ENCODE data around the gene PPT1.
A peak's percentile ranks its signal among the peaks of the same experiment; 100 is the strongest.
"Not testable (repeated sequence)": the region's sequence is repeated elsewhere in the genome, so short reads cannot be mapped to it uniquely, and the experiment has no call there.

PPT1 gene

GRCh38 chr1:40053138-40053887 lies 43.7 kb downstream of the PPT1 start:
- DNase-seq = no peak

- DNase-seq = no peak
These were observed 46.2 kb downstream of the PPT1 start for GRCh38 chr1:40050863-40051262.

DNA sequence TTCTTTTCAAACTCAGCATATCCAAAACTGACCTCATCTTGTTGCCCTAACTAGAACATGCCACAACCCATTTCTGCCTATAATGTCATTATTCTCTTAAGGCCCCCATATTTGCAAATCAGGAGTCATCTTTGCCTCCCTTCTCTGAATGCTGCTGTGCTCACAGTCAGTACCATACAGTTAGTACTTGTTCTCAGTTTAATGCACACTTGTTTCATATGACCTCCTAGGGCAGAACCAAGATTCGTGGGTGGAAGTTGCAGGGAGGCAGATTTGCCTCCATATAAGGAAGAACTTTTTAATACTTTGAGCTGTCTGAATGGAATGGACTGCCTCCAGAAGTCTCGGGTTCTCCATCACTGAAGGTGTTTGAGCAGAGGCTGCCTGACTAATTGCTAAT lies 47.3 kb downstream of the PPT1 start:
- DNase-seq = no peak

DNA sequence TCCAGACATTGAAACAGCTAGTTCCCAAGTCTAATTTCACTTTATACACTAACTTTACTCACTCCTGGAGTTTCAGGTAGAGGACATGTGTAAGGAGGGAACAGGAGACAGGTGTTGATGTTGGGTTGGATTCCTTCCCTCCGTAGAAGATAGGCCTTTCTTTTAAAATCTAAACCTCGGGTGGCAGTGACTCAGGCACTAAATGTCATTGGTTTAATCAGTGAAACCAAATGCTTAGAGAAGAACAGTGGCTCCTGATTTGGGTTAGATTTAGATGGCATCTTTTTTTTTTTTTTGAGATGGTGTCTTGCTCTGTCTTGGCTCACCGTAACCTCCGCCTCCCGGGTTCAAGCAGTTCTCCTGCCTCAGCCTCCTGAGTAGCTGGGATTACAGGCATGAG lies 49.3 kb downstream of the PPT1 start:
- no peak for DNase-seq

- no peak for DNase-seq
These were observed 49.8 kb downstream of the PPT1 start for GRCh38 chr1:40047276-40047675.

DNA sequence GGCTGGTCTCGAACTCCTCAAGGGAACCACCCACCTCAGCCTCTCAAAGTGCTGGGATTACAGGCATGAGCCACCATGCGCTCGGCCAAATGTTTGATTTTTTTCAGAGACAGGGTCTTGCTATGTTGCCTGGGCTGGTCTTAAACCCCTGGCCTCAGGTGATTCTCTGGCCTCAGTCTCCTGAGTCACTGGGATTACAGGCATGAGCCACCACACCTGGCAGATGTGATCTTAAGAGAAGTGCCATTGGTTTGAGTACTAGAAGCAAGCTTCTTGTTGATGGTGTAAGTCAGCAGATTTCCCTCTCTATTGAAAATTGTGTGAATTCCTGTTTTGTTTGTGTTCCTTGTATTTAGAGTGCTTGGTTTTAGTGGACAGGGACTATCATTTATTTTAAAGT lies 51.3 kb downstream of the PPT1 start:
- DNase-seq = no peak

- no peak for DNase-seq
These were observed 51.9 kb downstream of the PPT1 start for GRCh38 chr1:40045182-40045581.

GRCh38 chr1:40044110-40044509 lies 52.9 kb downstream of the PPT1 start:
- DNase-seq = no peak

- DNase-seq = no peak
These were observed 54.7 kb downstream of the PPT1 start for GRCh38 chr1:40042341-40042740.

DNA sequence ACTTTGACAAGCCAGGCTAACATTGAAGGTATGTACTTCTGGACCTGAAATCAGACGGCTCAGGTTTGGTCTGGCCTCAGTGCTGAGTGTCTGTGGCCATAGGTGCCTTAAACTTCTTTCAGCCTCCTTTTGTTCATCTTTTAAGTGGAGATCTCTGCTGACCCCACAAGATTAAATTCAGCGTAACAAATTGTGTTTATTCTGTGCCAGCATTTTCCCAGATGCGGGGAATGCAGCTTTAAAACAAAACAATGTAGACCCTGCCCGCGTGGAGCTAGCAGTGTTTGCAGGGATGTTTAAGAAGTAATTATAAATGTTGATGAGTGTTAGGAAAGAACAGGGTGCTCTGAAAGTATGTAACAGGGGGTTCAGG lies 55.6 kb downstream of the PPT1 start:
- no peak for DNase-seq

DNA sequence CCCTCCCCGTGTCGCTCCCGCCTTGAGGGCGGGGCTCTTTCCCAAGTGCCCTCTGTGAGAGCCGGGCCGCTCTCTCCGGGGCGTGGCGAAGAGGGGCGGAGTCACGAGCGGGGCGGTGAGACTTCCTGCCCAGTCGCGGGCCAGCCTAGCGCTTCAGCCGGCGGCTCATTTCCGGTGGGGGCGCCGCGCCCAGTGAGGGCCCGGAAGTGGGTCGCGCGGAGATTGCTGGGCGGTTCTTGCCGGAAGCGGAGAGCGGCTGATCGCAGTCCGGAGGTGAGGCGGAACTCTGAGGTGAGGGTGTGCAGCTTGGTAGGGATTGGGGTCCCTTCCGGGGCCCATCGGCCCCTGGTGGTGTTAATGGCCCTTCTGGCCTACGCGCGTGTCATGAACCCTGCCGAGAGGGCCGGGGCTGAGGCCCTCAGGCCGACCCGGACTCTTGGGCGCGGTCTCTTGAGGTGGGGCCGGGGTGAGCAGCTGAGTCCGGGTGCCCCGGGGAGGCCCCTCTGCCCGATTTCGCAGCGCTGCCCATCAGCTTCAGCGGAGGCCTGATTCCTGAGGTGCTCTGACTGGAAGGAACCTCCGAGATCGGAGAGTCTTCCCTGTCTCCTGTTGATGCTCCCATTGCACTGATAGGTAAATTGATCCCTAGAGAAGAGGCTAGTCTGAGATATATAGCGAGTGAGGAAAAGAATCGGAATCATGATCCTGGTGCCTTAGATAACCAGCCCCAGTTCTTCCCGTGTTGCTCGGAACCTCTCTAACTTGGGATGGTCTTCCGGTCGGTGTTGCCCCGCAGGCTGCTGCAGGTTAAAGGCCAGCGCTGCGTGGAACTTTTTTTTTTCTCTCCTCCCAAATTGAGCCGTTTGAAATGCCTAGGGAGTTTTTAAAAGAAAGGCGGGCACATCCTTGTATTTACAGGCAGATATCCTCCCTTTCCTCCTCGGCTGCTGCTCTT lies 56.3 kb downstream of the PPT1 start, which contains the start of gene CAP1:
CAP1 (plus strand) TSS at position 219 of the 955 bp plus-strand sequence. CDS start 18,618 bp downstream, outside the sequence.
- DNase-seq = peak; percentile 100

GRCh38 chr1:40039757-40040510 lies 57.1 kb downstream of the PPT1 start:
- DNase-seq = peak; percentile 87 to 88

DNA sequence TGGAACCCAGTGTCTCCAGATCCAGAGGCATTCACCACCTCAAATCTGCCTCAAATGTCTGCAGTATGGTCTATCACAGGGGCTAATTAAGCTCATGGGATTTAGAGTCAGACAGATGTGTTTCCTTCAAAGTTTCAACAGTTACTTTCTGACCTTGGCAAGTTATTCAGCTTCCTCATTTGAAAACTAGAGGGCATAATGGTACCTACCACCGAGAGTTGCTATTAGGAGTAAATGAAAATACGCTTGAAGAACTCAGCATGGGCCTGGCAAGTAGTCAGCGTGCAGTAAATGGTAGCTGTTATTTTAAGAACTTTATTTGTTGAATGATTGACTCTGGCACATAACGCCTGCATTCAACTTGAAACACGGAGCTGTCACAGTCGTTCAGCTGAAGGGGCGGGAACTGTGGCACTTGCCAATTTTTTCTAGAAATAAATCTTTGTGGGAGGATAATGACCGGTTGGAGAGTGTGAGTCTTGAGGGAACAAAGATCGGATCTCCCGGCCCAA lies 57.8 kb downstream of the PPT1 start:
- no peak for DNase-seq

GRCh38 chr1:40038697-40039096 lies 58.4 kb downstream of the PPT1 start:
- DNase-seq = no peak

DNA sequence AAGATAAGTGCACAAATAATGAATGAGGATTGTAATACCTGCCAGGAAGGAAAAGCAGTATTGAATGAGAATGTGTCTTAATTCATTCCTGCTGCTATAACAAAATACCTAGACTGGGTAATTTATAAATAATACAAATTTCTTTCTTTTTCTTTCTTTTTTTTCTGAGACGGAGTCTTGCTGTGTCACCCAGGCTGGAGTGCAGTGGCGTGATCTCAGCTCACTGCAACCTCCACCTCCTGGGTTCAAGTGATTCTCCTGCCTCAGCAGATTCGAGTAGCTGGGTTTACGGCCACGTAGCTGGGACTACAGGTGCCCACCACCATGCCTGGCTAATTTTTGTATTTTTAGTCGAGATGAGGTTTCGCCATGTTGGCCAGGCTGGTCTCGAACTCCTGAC lies 59.8 kb downstream of the PPT1 start:
- DNase-seq = not testable (repeated sequence)

DNA sequence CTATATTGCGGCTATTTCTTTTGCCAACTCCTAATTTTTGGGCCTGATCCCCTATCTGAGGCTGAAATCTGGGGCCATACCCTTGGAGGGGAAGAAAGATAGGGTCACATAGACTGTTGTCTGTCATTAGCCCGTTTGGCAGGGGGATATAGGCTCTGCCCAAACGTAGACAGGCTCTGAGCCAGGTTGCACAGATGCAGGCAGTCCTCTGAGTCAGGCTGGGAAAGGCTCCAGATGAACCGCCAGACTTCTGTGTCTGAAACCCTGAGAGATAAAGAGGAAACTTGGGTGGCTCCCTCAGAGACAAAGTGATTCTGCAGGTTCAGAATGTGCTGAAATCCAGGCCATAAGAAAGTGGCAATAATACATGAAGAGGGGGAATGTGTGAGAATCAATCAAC lies 60.5 kb downstream of the PPT1 start:
- no peak for DNase-seq

DNA sequence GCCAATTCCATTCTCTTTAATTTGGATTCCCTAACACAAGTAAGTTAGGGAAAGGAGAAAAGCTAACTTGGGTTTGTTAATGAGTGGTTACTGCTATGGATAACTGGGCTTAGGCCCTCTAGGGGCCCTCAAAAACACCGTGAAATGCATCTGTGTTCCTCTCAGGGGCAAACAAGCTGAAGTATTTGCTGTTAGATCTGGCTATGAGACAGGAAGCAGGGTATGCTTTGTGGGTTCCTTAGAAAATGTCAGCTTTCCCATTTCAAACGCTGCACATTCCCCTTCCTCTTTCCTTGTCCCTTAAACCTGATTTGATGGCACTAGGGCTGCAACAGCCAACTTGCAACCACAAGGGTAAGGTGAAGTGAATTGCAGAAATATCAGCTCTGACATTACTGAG lies 62.2 kb downstream of the PPT1 start:
- DNase-seq = peak in 1 of 2 experiments; percentile 36

- DNase-seq = peak in 1 of 2 experiments; percentile 52
These were observed 64.7 kb downstream of the PPT1 start for GRCh38 chr1:40032240-40032891.

DNA sequence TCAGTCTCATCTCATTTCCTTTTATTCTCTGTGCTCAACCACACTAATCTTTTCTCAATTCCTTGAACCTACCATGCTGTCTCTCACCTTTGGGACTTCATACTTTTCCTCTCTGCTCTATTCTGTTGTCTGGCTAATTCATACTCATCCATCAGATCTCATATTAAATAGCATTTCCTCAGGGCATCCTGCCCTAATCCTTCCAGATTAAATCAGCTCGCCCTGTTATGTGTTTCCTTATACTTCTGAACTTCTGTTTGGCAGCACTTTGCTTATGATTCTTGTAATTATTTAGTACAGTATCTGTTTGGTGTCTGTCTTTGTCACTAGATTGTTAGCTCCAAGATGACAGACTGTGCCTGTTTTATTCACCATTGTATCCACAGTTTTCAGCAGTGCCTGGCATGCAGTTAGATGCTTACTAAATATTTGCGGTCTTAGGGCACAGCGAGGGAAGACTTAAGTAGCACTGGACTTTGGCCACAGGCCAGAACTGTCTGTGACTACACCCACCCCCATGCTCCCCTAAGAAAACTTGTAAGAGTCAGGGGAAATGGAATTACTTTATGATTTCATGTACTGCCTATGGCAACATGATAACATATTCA lies 66.4 kb downstream of the PPT1 start:
- DNase-seq = no peak

DNA sequence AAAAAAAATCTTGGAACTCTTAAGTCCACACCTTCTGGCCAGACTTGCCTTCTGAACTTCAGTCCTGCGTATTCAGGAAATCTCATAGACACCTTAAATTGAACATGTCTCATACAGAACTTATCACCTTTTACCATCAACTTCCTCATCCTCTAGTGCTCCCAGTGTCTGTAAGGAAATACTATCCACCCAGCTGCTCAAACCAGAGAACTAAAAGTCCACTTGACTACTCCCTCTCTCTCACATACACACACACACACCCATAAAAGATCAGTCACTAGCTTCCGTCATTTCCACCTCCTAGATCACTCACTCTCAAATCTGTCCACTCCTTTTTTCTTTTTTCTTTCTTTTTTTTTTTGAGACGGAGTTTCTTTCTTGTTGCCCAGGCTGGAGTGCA lies 67.4 kb downstream of the PPT1 start:
- no peak for DNase-seq

GRCh38 chr1:40027647-40028046 lies 69.4 kb downstream of the PPT1 start:
- no peak for DNase-seq

DNA sequence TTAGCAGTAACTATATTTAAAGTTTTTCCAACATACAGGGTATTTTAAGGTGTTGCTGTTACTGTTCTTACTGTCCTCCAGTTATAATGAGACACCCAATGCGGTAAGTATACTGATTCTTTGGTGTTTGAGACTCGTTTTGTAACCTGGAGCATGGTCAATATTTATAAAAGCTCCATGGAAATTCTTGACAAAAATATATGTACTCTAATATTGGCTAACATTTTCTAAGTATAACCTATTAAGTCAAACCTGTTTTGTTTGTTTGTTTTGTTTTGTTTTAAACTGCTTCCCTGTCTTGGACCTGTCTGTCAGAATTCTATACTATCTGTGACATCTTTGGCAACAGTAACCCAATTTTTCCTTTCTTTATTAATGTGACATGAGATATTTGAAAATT lies 72.4 kb downstream of the PPT1 start:
- no peak for DNase-seq

Data from activated T-cell treated with anti-CD3 and anti-CD28 coated beads, Interleukin-2, amount 50 U/mL, for 48 hours (primary cell).